IMR-90 (cell line): Measurements from ENCODE around the gene TBC1D23. TPM values are rescaled to one million over a fixed set of nuclear protein-coding genes. Genes with fewer than 3 reads are reported as not detected.

Experiments used
- ATAC-seq: fragments of 200-7000 bp; cut with Tn5 transposase; 2 replicates; pipeline ENCODE4 v1.9.1; 2020; ENCODE audit warnings: low read depth, mild to moderate bottlenecking, moderate library complexity
- BruUV-seq: library from RNA; stranded (reverse); fragments of 400-500 nt; replicated peaks from 2 replicates; lab custom pipeline; 2021; lab: Mats Ljungman, UMichigan
- CTCF ChIA-PET: fragments of 300-600 bp; formaldehyde crosslinking; extraction: SDS; loops from one replicate; lab custom pipeline; 2021; ENCODE audit warnings: antibody characterized with exemption; lab: Yijun Ruan, JAX
- POLR2A ChIA-PET: fragments of 300-600 bp; sonication (Branson Sonifier 250); formaldehyde crosslinking; loops from one replicate; lab custom pipeline; 2022; ENCODE audit warnings: antibody characterized with exemption; ENCODE audit not compliant: unreplicated experiment; lab: Charles Lee
- DNase-seq: peaks from one replicate; pipeline ENCODE4 v3.0.0; 2013
- H2AFZ ChIP-seq: replicated peaks from 2 replicates; pipeline ENCODE3; 2013; ENCODE audit warnings: low read length, mild to moderate bottlenecking; ENCODE audit not compliant: poor library complexity
- H2AK5ac ChIP-seq: 2 replicates; pipeline ENCODE4 v1.6.1; 2013; ENCODE audit warnings: low read depth, low read length, inconsistent platforms
- H2AK9ac ChIP-seq: replicated peaks from 2 replicates; pipeline ENCODE3; 2013; ENCODE audit warnings: mild to moderate bottlenecking, low read depth, low read length, moderate library complexity; ENCODE audit not compliant: poor library complexity
- H2BK120ac ChIP-seq: 2 replicates; pipeline ENCODE4 v1.6.1; 2013; ENCODE audit warnings: low read depth, low read length, inconsistent platforms
- H2BK15ac ChIP-seq: 3 replicates; pipeline ENCODE4 v1.6.1; 2013; ENCODE audit warnings: low read depth, low read length, inconsistent platforms
- H2BK20ac ChIP-seq: 2 replicates; pipeline ENCODE4 v1.6.1; 2013; ENCODE audit warnings: low read depth, mild to moderate bottlenecking, inconsistent platforms, low read length, moderate library complexity
- H2BK5ac ChIP-seq: 2 replicates; pipeline ENCODE4 v1.6.1; 2013; ENCODE audit warnings: mild to moderate bottlenecking, low read depth, low read length, inconsistent platforms; ENCODE audit not compliant: poor library complexity, severe bottlenecking
- H3K14ac ChIP-seq: replicated peaks from 2 replicates; pipeline ENCODE4 v1.6.1; 2013; ENCODE audit warnings: low read depth, low read length, inconsistent platforms
- H3K18ac ChIP-seq: 2 replicates; pipeline ENCODE4 v1.6.1; 2013; ENCODE audit warnings: low read depth, low read length, control low read depth
- H3K23ac ChIP-seq: 2 replicates; pipeline ENCODE4 v1.6.1; 2013; ENCODE audit warnings: low read depth, low read length, inconsistent platforms
- H3K27ac ChIP-seq: 2 replicates; pipeline ENCODE4 v1.5.1; 2013; ENCODE audit warnings: mild to moderate bottlenecking, control low read depth, low read length; ENCODE audit not compliant: insufficient read depth
- H3K27me3 ChIP-seq: 2 replicates; pipeline ENCODE4 v1.6.1; 2013; ENCODE audit warnings: low read length; ENCODE audit not compliant: control insufficient read depth, insufficient read depth
- H3K36me3 ChIP-seq: 2 replicates; pipeline ENCODE4 v1.6.1; 2013; ENCODE audit warnings: low read length, mixed read lengths; ENCODE audit not compliant: control insufficient read depth, insufficient read depth
- H3K4ac ChIP-seq: 2 replicates; pipeline ENCODE4 v1.6.1; 2013; ENCODE audit warnings: low read depth, low read length, inconsistent platforms
- H3K4me1 ChIP-seq: 2 replicates; pipeline ENCODE4 v1.6.1; 2013; ENCODE audit warnings: low read length, mixed read lengths; ENCODE audit not compliant: control insufficient read depth, insufficient read depth
- H3K4me2 ChIP-seq: 2 replicates; pipeline ENCODE4 v1.6.1; 2013; ENCODE audit warnings: low read depth, mild to moderate bottlenecking, control low read depth, low read length, moderate library complexity
- H3K4me3 ChIP-seq: 2 replicates; pipeline ENCODE4 v1.5.1; 2013; ENCODE audit warnings: low read depth, mild to moderate bottlenecking, control low read depth, low read length, moderate library complexity; ENCODE audit not compliant: insufficient read depth
- H3K56ac ChIP-seq: 2 replicates; pipeline ENCODE4 v1.6.1; 2013; ENCODE audit warnings: low read length, inconsistent platforms; ENCODE audit not compliant: insufficient read depth; ENCODE audit errors: extremely low read depth
- H3K79me1 ChIP-seq, 2 experiments: 2 replicates each; pipeline ENCODE4 v1.6.1; 2013; ENCODE audit warnings: low read length in 2 of 2, inconsistent platforms in 1 of 2, low read depth in 1 of 2
- H3K9ac ChIP-seq: 2 replicates; pipeline ENCODE4 v1.6.1; 2013; ENCODE audit warnings: low read depth, low read length, control low read depth
- H3K9me1 ChIP-seq: 2 replicates; pipeline ENCODE4 v1.6.1; 2013; ENCODE audit warnings: low read length, inconsistent platforms; ENCODE audit not compliant: insufficient read depth
- H3K9me3 ChIP-seq: 2 replicates; pipeline ENCODE4 v1.6.1; 2013; ENCODE audit warnings: low read length; ENCODE audit not compliant: control insufficient read depth, insufficient read depth
- H4K20me1 ChIP-seq: 2 replicates; pipeline ENCODE4 v1.6.1; 2013; ENCODE audit warnings: low read length, inconsistent platforms; ENCODE audit not compliant: insufficient read depth
- H4K5ac ChIP-seq: 2 replicates; pipeline ENCODE4 v1.6.1; 2013; ENCODE audit warnings: mild to moderate bottlenecking, low read depth, low read length, control low read depth
- H4K8ac ChIP-seq, 2 experiments: 2 replicates each; pipeline ENCODE4 v1.6.1; 2013; ENCODE audit warnings: low read depth in 2 of 2, low read length in 2 of 2, control low read depth in 1 of 2, inconsistent platforms in 1 of 2
- H4K91ac ChIP-seq: 2 replicates; pipeline ENCODE4 v1.6.1; 2013; ENCODE audit warnings: low read depth, low read length, inconsistent platforms; ENCODE audit not compliant: insufficient read depth
- MAFK ChIP-seq: IDR thresholded peaks from 2 replicates; pipeline ENCODE4 v1.6.1; 2012; ENCODE audit warnings: low read depth, low read length, improper control_type of control experiment
- SMC3 ChIP-seq: fragments of 150-350 bp; IDR thresholded peaks from 2 replicates; pipeline ENCODE4 v1.6.1; 2016; ENCODE audit warnings: low read depth, mild to moderate bottlenecking, antibody characterized with exemption, low read length, moderate library complexity
- WGBS, 2 experiments: methylation state at CpG; one replicate each; pipeline versions ENCODE4 v1.1.5 to v1.1.7; 2013; ENCODE audit warnings: missing lambda C conversion rate in 2 of 2; ENCODE audit not compliant: insufficient read length in 1 of 2; ENCODE audit errors: extremely low coverage in 2 of 2; 5-methylcytosine and 5-hydroxymethylcytosine counted together
- dilution Hi-C: fragments of 300-500 bp; cut with HindIII; formaldehyde crosslinking; loops from one replicate; pipeline ENCODE4 v1.14.3; 2018; ENCODE audit warnings: low sequenced_read_pairs; ENCODE audit not compliant: unreplicated experiment
- in situ Hi-C: fragments of 300-500 bp; cut with MboI; formaldehyde crosslinking; loops from 3 replicates; pipeline ENCODE4 v1.14.3; 2019; ENCODE audit warnings: low sequenced_read_pairs, inconsistent platforms, mixed read lengths
- intact Hi-C: fragments of 100-400 bp; cut with micrococcal nuclease; formaldehyde crosslinking; loops from 2 replicates; pipeline ENCODE4 v1.10.0; 2022
- polyA plus RNA-seq, 3 experiments: library from polyadenylated mRNA; depleted of rRNA; stranded (reverse); fragments of >200 nt; gene quantifications; 2 replicates each; pipeline ENCODE4 v1.2.3, GENCODE V29; 2012; ENCODE audit warnings: low replicate concordance in 1 of 3
- total RNA-seq: library from RNA; depleted of rRNA; stranded (reverse); fragments of >200 nt; gene quantifications from 2 replicates; pipeline ENCODE4 v1.2.3, GENCODE V29; 2012

TBC1D23 gene
- total and polyA plus RNA-seq, 2 of the 4 experiments (the other 2 are of a cell fraction), result 21.2 to 67.0 TPM

DNA sequence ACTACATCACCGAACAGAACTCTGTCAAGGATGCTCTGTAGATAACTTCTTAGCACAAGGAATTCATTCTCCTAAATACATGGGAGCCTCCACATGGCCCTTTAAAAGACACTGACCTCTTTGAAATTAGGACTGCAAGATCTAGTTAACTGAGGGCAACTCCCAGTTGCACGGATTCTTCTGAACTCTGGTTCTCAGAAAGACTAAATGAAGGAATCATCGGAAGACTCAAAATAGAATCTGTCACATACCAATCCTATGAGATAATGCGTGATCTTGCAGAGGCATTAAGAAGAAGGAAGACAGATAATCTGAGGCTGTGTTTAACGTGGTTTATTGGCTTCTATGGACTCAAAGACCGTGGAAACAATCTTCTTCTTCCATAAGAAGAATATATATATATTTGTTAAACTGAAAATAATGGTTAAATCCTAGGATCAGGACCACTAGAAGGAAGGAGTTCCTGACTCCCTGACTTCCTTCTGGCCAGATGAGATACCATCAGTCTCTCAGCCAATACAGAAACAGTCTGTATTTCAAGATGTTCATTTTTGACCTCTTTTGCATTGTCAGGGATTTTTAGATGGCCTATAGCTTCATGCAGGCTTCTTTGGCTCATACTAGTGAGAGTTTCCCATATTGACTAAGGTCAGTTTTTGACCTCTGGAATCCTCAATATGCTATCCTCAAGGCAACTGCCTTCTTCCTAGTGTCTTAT, 33.9 kb upstream of the TBC1D23 start:
- H3K9me1 ChIP-seq, result no peaks in the 10 kb centered on the region

More for the DNA sequence above, 33.9 kb upstream of the TBC1D23 start:
- Histone ChIP-seq H3K27ac (no peak overlapping the region), H3K18ac (peak overlapping the region; percentile 77; the same call in 1 of the 2 replicates), H2BK5ac (peak overlapping the region; percentile 37), H3K27me3 (no peaks in the 10 kb centered on the region), H3K56ac (no peak overlapping the region), H2BK15ac (peak overlapping the region; percentile 34; the same call in 1 of the 3 replicates), H4K5ac (peak overlapping the region; percentile 47; the same call in 1 of the 2 replicates), H3K79me1 (no peaks in the 10 kb centered on the region), H2AFZ (no peak overlapping the region), H3K36me3 (no peaks in the 10 kb centered on the region), H4K8ac (peak overlapping the region in 1 of 2 experiments; percentile 31; a peak in 1 of 4 replicates), H3K9me3 (peaks cover 5% of the 10 kb centered on the region), H3K4me2 (peak overlapping the region; percentile 58; the same call in 1 of the 2 replicates), H2BK120ac (peak overlapping the region; percentile 69), H3K14ac (peak overlapping the region; percentile 35), H2BK20ac (peak overlapping the region; percentile 83; the same call in 1 of the 2 replicates), H4K91ac (peak overlapping the region; percentile 20; the same call in 1 of the 2 replicates), H3K9ac (no peak overlapping the region), H2AK9ac (no peak overlapping the region), H4K20me1 (no peaks in the 10 kb centered on the region), H3K4ac (peak overlapping the region; percentile 55; the same call in 1 of the 2 replicates), H3K4me3 (no peak overlapping the region), H2AK5ac (no peak overlapping the region), H3K23ac (0 out of 2 replicates have a peak overlapping the region, but pooled peaks have one; percentile 31), H3K4me1 (peaks cover 10% of the 10 kb centered on the region; the same call in 1 of the 2 replicates)
- 29% methylated on average over 1 of the region's 6 CpGs; no CpG with 5 or more reads in 1 of the 2 experiments for WGBS, 2 experiments
- POLR2A ChIA-PET, result no interaction called here
- intact Hi-C loops (no loop called here), dilution Hi-C loops (no loop called here), in situ Hi-C loops (no loop called here)
- no TSS peak for BruUV-seq
- TF ChIP-seq MAFK, result peak; percentile 32; the same call in 1 of the 2 replicates
- TF ChIP-seq SMC3, result no peak
- DNase-seq (peak; percentile 68), ATAC-seq (peak; percentile 53)
- CTCF ChIA-PET, result no interaction called here
